ENCODE results near the gene UBTD2. TPM values are rescaled to one million over a fixed set of nuclear protein-coding genes. Genes with fewer than 3 reads are reported as not detected.

The UBTD2 gene
- total and polyA plus RNA-seq, 9 of the 15 experiments (the other 6 are each of a cell fraction or from before 2014, with no cell fraction given), result 0.01 to 0.46 (median 0.15) TPM; not detected in 1

- ChIA-PET CTCF (ENCODE audit: low intra/inter-chr PET ratio) (no interaction called here), POLR2A (no interaction called here)
- H3K36me3 ChIP-seq (ENCODE audit: control insufficient read depth, insufficient read depth, low read length), result no peaks in the 10 kb centered on the region
- H3K4me1 ChIP-seq (replicated peaks in 1 of 2; ENCODE audit: control insufficient read depth in 2 of 2, insufficient read depth in 2 of 2, low read length in 2 of 2), result peaks cover 6 to 14% of the 10 kb centered on the region in 2 experiments; a peak in 4 of 5 replicates
- 86% methylated on average over 9 of the region's 9 CpGs for WGBS (ENCODE audit: insufficient coverage, low coverage, missing lambda C conversion rate)
- TF ChIP-seq SP1 (CRISPR knock-in tag; IDR thresholded peaks at IDR 0.05) (no peak), HDGF (IDR thresholded peaks at IDR 0.05) (no peak), THRB (CRISPR knock-in tag; conservative IDR thresholded peaks at IDR 0.05) (no peak), ZNF830 (CRISPR knock-in tag; IDR thresholded peaks at IDR 0.05) (no peak), EP300 (IDR thresholded peaks at IDR 0.05; ENCODE audit: low read length) (no peak), RAD51 (IDR thresholded peaks at IDR 0.05; ENCODE audit: borderline replicate concordance, low read depth) (no peak), YBX1 (IDR thresholded peaks at IDR 0.05) (no peak), ZNF143 (CRISPR knock-in tag; IDR thresholded peaks at IDR 0.05) (no peak), SIN3B (IDR thresholded peaks at IDR 0.05; ENCODE audit: low read depth) (no peak), AFF4 (CRISPR knock-in tag; IDR thresholded peaks at IDR 0.05) (no peak), BRF2 (IDR thresholded peaks at IDR 0.05; ENCODE audit: borderline replicate concordance, insufficient read depth, insufficient read length) (no peak), YY1 (IDR thresholded peaks at IDR 0.05; ENCODE audit: borderline replicate concordance in 1 of 3, control insufficient read depth in 1 of 3, extremely low read depth in 1 of 3, insufficient read depth in 3 of 3, insufficient read length in 1 of 3, insufficient replicate concordance in 2 of 3, low read depth in 1 of 3, low read length in 2 of 3) (no peak), ARID1B (IDR thresholded peaks at IDR 0.05) (no peak), HDAC6 (IDR thresholded peaks at IDR 0.05; ENCODE audit: low read depth, low read length) (no peak)
- H3K9me3 ChIP-seq (replicated peaks; ENCODE audit: control insufficient read depth, insufficient read depth, low read depth, low read length), result 0 out of 2 replicates have a peak, but pooled peaks cover 2% of the 10 kb centered on the region
- DNase-seq (ENCODE audit: extremely low read depth in 1 of 4, low spot score in 3 of 4) (no peak), FAIRE-seq (no peak), ATAC-seq (no peak)
- no peaks in the 10 kb centered on the region for H4K20me1 ChIP-seq (replicated peaks; ENCODE audit: control insufficient read depth, insufficient read depth, low read length)
- no TSS peak for BruUV-seq (replicated peaks)
- in situ Hi-C loops (cut with MboI), result no loop called here
- H3K4me3 ChIP-seq, result no peak overlapping the region
- H2AFZ ChIP-seq (ENCODE audit: low read depth, low read length), result no peak overlapping the region
- no peak overlapping the region for H3K27ac ChIP-seq (ENCODE audit: extremely low read depth, low read depth, low read length)
- H3K27me3 ChIP-seq (ENCODE audit: control insufficient read depth in 2 of 2, insufficient read depth in 2 of 2, low read length in 2 of 2), result no peaks in the 10 kb centered on the region
- no peak overlapping the region for H3K4me2 ChIP-seq (ENCODE audit: insufficient read depth, low read length)
- H3K9me1 ChIP-seq (ENCODE audit: control insufficient read depth, insufficient read depth, low read length), result no peaks in the 10 kb centered on the region
- intact Hi-C loops (cut with micrococcal nuclease), result no loop called here
- H3K9ac ChIP-seq (ENCODE audit: insufficient read depth in 1 of 2, low read depth in 2 of 2, low read length in 2 of 2), result no peak overlapping the region
- no peaks in the 10 kb centered on the region for H3K79me2 ChIP-seq (ENCODE audit: control insufficient read depth, insufficient read depth, low read length)
These were observed 102.6 kb downstream of the UBTD2 start for GRCh38 chr5:172180936-172181335.
